Measurements from ENCODE around the gene AHCYL2.

Gene AHCYL2

GRCh38 chr7:129453510-129454248 is 228.8 kb downstream of the AHCYL2 start:
- no peaks in the 10 kb centered on the region for H3K4me1 ChIP-seq (ENCODE audit: control insufficient read depth, insufficient read depth, low read length, poor library complexity, severe bottlenecking)
- H3K9me3 ChIP-seq (ENCODE audit: control insufficient read depth, low read length), result no peaks in the 10 kb centered on the region
- no peak overlapping the region for H3K27ac ChIP-seq (ENCODE audit: insufficient read depth, low read length, poor library complexity, severe bottlenecking)
- H3K27me3 ChIP-seq (replicated peaks; ENCODE audit: control insufficient read depth, insufficient read depth, low read length, poor library complexity, severe bottlenecking), result no peaks in the 10 kb centered on the region
- DNase-seq, result no peak
- H3K36me3 ChIP-seq (ENCODE audit: control insufficient read depth, insufficient read depth, low read length), result no peaks in the 10 kb centered on the region
- H3K4me3 ChIP-seq (ENCODE audit: insufficient read depth, low read depth, low read length, poor library complexity, severe bottlenecking), result no peak overlapping the region

GRCh38 chr7:129454249-129454551 is 229.4 kb downstream of the AHCYL2 start:
- Histone ChIP-seq H3K4me1 (ENCODE audit: control insufficient read depth, insufficient read depth, low read length, poor library complexity, severe bottlenecking) (no peaks in the 10 kb centered on the region), H3K27ac (ENCODE audit: insufficient read depth, low read length, poor library complexity, severe bottlenecking) (no peak overlapping the region), H3K9me3 (ENCODE audit: control insufficient read depth, low read length) (no peaks in the 10 kb centered on the region), H3K27me3 (replicated peaks; ENCODE audit: control insufficient read depth, insufficient read depth, low read length, poor library complexity, severe bottlenecking) (no peaks in the 10 kb centered on the region), H3K4me3 (ENCODE audit: insufficient read depth, low read depth, low read length, poor library complexity, severe bottlenecking) (no peak overlapping the region), H3K36me3 (ENCODE audit: control insufficient read depth, insufficient read depth, low read length) (no peaks in the 10 kb centered on the region)
- DNase-seq, result no peak

- H3K9me3 ChIP-seq (ENCODE audit: control insufficient read depth, low read length), result no peaks in the 10 kb centered on the region
- no peak overlapping the region for H3K27ac ChIP-seq (ENCODE audit: insufficient read depth, low read length, poor library complexity, severe bottlenecking)
- no peaks in the 10 kb centered on the region for H3K4me1 ChIP-seq (ENCODE audit: control insufficient read depth, insufficient read depth, low read length, poor library complexity, severe bottlenecking)
- no peaks in the 10 kb centered on the region for H3K27me3 ChIP-seq (replicated peaks; ENCODE audit: control insufficient read depth, insufficient read depth, low read length, poor library complexity, severe bottlenecking)
- no peaks in the 10 kb centered on the region for H3K36me3 ChIP-seq (ENCODE audit: control insufficient read depth, insufficient read depth, low read length)
- no peak overlapping the region for H3K4me3 ChIP-seq (ENCODE audit: insufficient read depth, low read depth, low read length, poor library complexity, severe bottlenecking)
- no peak for DNase-seq
Measured at GRCh38 chr7:129456421-129456820, 231.6 kb downstream of the AHCYL2 start.

- DNase-seq, result no peak
- H3K4me1 ChIP-seq (ENCODE audit: control insufficient read depth, insufficient read depth, low read length, poor library complexity, severe bottlenecking), result no peaks in the 10 kb centered on the region
- H3K27ac ChIP-seq (ENCODE audit: insufficient read depth, low read length, poor library complexity, severe bottlenecking), result no peak overlapping the region
- no peaks in the 10 kb centered on the region for H3K9me3 ChIP-seq (ENCODE audit: control insufficient read depth, low read length)
- H3K36me3 ChIP-seq (ENCODE audit: control insufficient read depth, insufficient read depth, low read length), result no peaks in the 10 kb centered on the region
- no peaks in the 10 kb centered on the region for H3K27me3 ChIP-seq (replicated peaks; ENCODE audit: control insufficient read depth, insufficient read depth, low read length, poor library complexity, severe bottlenecking)
- no peak overlapping the region for H3K4me3 ChIP-seq (ENCODE audit: insufficient read depth, low read depth, low read length, poor library complexity, severe bottlenecking)
Measured at GRCh38 chr7:129457101-129457500, 232.3 kb downstream of the AHCYL2 start.

GRCh38 chr7:129458171-129458570 is 233.3 kb downstream of the AHCYL2 start:
- DNase-seq, result no peak
- Histone ChIP-seq H3K4me1 (ENCODE audit: control insufficient read depth, insufficient read depth, low read length, poor library complexity, severe bottlenecking) (no peaks in the 10 kb centered on the region), H3K9me3 (ENCODE audit: control insufficient read depth, low read length) (no peaks in the 10 kb centered on the region), H3K27me3 (replicated peaks; ENCODE audit: control insufficient read depth, insufficient read depth, low read length, poor library complexity, severe bottlenecking) (no peaks in the 10 kb centered on the region), H3K27ac (ENCODE audit: insufficient read depth, low read length, poor library complexity, severe bottlenecking) (no peak overlapping the region), H3K4me3 (ENCODE audit: insufficient read depth, low read depth, low read length, poor library complexity, severe bottlenecking) (no peak overlapping the region), H3K36me3 (ENCODE audit: control insufficient read depth, insufficient read depth, low read length) (no peaks in the 10 kb centered on the region)

- no peaks in the 10 kb centered on the region for H3K36me3 ChIP-seq (ENCODE audit: control insufficient read depth, insufficient read depth, low read length)
- DNase-seq, result no peak
Measured at GRCh38 chr7:129461809-129462208, 237.0 kb downstream of the AHCYL2 start.

GRCh38 chr7:129462420-129462819 is 237.6 kb downstream of the AHCYL2 start:
- no peaks in the 10 kb centered on the region for H3K27me3 ChIP-seq (replicated peaks; ENCODE audit: control insufficient read depth, insufficient read depth, low read length, poor library complexity, severe bottlenecking)

More at GRCh38 chr7:129461809-129462208, 237.0 kb downstream of the AHCYL2 start:
- H3K27me3 ChIP-seq (replicated peaks; ENCODE audit: control insufficient read depth, insufficient read depth, low read length, poor library complexity, severe bottlenecking), result no peaks in the 10 kb centered on the region
- no peak overlapping the region for H3K27ac ChIP-seq (ENCODE audit: insufficient read depth, low read length, poor library complexity, severe bottlenecking)
- no peak overlapping the region for H3K4me3 ChIP-seq (ENCODE audit: insufficient read depth, low read depth, low read length, poor library complexity, severe bottlenecking)
- H3K4me1 ChIP-seq (ENCODE audit: control insufficient read depth, insufficient read depth, low read length, poor library complexity, severe bottlenecking), result no peaks in the 10 kb centered on the region
- no peaks in the 10 kb centered on the region for H3K9me3 ChIP-seq (ENCODE audit: control insufficient read depth, low read length)

GRCh38 chr7:129464194-129464593 is 239.4 kb downstream of the AHCYL2 start:
- H3K27me3 ChIP-seq (replicated peaks; ENCODE audit: control insufficient read depth, insufficient read depth, low read length, poor library complexity, severe bottlenecking), result no peaks in the 10 kb centered on the region
- H3K36me3 ChIP-seq (ENCODE audit: control insufficient read depth, insufficient read depth, low read length), result no peaks in the 10 kb centered on the region
- no peak overlapping the region for H3K4me3 ChIP-seq (ENCODE audit: insufficient read depth, low read depth, low read length, poor library complexity, severe bottlenecking)
- no peaks in the 10 kb centered on the region for H3K4me1 ChIP-seq (ENCODE audit: control insufficient read depth, insufficient read depth, low read length, poor library complexity, severe bottlenecking)
- no peaks in the 10 kb centered on the region for H3K9me3 ChIP-seq (ENCODE audit: control insufficient read depth, low read length)
- H3K27ac ChIP-seq (ENCODE audit: insufficient read depth, low read length, poor library complexity, severe bottlenecking), result no peak overlapping the region
- no peak for DNase-seq

More at GRCh38 chr7:129462420-129462819, 237.6 kb downstream of the AHCYL2 start:
- Histone ChIP-seq H3K9me3 (ENCODE audit: control insufficient read depth, low read length) (no peaks in the 10 kb centered on the region), H3K4me1 (ENCODE audit: control insufficient read depth, insufficient read depth, low read length, poor library complexity, severe bottlenecking) (no peaks in the 10 kb centered on the region), H3K4me3 (ENCODE audit: insufficient read depth, low read depth, low read length, poor library complexity, severe bottlenecking) (no peak overlapping the region), H3K36me3 (ENCODE audit: control insufficient read depth, insufficient read depth, low read length) (no peaks in the 10 kb centered on the region), H3K27ac (ENCODE audit: insufficient read depth, low read length, poor library complexity, severe bottlenecking) (no peak overlapping the region)
- no peak for DNase-seq

- no peaks in the 10 kb centered on the region for H3K9me3 ChIP-seq (ENCODE audit: control insufficient read depth, low read length)
Measured at GRCh38 chr7:129465080-129465479, 240.2 kb downstream of the AHCYL2 start.

GRCh38 chr7:129466796-129467195 is 242.0 kb downstream of the AHCYL2 start:
- no peaks in the 10 kb centered on the region for H3K27me3 ChIP-seq (replicated peaks; ENCODE audit: control insufficient read depth, insufficient read depth, low read length, poor library complexity, severe bottlenecking)
- no peak for DNase-seq
- H3K36me3 ChIP-seq (ENCODE audit: control insufficient read depth, insufficient read depth, low read length), result no peaks in the 10 kb centered on the region

More at GRCh38 chr7:129465080-129465479, 240.2 kb downstream of the AHCYL2 start:
- no peak overlapping the region for H3K27ac ChIP-seq (ENCODE audit: insufficient read depth, low read length, poor library complexity, severe bottlenecking)
- no peaks in the 10 kb centered on the region for H3K27me3 ChIP-seq (replicated peaks; ENCODE audit: control insufficient read depth, insufficient read depth, low read length, poor library complexity, severe bottlenecking)
- no peak overlapping the region for H3K4me3 ChIP-seq (ENCODE audit: insufficient read depth, low read depth, low read length, poor library complexity, severe bottlenecking)
- no peak for DNase-seq
- no peaks in the 10 kb centered on the region for H3K4me1 ChIP-seq (ENCODE audit: control insufficient read depth, insufficient read depth, low read length, poor library complexity, severe bottlenecking)
- no peaks in the 10 kb centered on the region for H3K36me3 ChIP-seq (ENCODE audit: control insufficient read depth, insufficient read depth, low read length)

More at GRCh38 chr7:129466796-129467195, 242.0 kb downstream of the AHCYL2 start:
- no peak overlapping the region for H3K27ac ChIP-seq (ENCODE audit: insufficient read depth, low read length, poor library complexity, severe bottlenecking)
- H3K9me3 ChIP-seq (ENCODE audit: control insufficient read depth, low read length), result no peaks in the 10 kb centered on the region
- no peak overlapping the region for H3K4me3 ChIP-seq (ENCODE audit: insufficient read depth, low read depth, low read length, poor library complexity, severe bottlenecking)
- H3K4me1 ChIP-seq (ENCODE audit: control insufficient read depth, insufficient read depth, low read length, poor library complexity, severe bottlenecking), result no peaks in the 10 kb centered on the region

All from effector memory CD4-positive, alpha-beta T cell (primary cell).